ENCODE results near the gene BCL6. TPM values are rescaled to one million over a fixed set of nuclear protein-coding genes. Genes with fewer than 3 reads are reported as not detected.
A peak's percentile ranks its signal among the peaks of the same experiment; 100 is the strongest.

BCL6 gene
- total RNA-seq, 2 experiments from 2014 or later = 13.7 to 14.0 TPM

GRCh38 chr3:187679638-187680396, 65.5 kb downstream of the BCL6 start:
- POLR2A ChIA-PET = interaction anchor here (0.6 to 1.2 kb wide), 2 partner anchors 64 to 353 kb away, joined by 3 read pairs; no protein-coding TSS in a partner anchor
- intact Hi-C loops (cut with micrococcal nuclease) = loop anchor here (1.0 to 10.0 kb wide), 3 partner anchors 63 to 455 kb away; no protein-coding TSS in a partner anchor
- H3K36me3 Mint-ChIP-seq (ENCODE audit: low read depth) = no peaks in the 10 kb centered on the region
- H3K4me1 Mint-ChIP-seq (ENCODE audit: low read depth) = peaks cover 7% of the 10 kb centered on the region
- TF ChIP-seq, protein P1, sequence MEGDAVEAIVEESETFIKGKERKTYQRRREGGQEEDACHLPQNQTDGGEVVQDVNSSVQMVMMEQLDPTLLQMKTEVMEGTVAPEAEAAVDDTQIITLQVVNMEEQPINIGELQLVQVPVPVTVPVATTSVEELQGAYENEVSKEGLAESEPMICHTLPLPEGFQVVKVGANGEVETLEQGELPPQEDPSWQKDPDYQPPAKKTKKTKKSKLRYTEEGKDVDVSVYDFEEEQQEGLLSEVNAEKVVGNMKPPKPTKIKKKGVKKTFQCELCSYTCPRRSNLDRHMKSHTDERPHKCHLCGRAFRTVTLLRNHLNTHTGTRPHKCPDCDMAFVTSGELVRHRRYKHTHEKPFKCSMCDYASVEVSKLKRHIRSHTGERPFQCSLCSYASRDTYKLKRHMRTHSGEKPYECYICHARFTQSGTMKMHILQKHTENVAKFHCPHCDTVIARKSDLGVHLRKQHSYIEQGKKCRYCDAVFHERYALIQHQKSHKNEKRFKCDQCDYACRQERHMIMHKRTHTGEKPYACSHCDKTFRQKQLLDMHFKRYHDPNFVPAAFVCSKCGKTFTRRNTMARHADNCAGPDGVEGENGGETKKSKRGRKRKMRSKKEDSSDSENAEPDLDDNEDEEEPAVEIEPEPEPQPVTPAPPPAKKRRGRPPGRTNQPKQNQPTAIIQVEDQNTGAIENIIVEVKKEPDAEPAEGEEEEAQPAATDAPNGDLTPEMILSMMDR (IDR thresholded peaks at IDR 0.05) = peak; percentile 88
- peaks cover 30% of the 10 kb centered on the region for H3K27me3 Mint-ChIP-seq
- no peaks in the 10 kb centered on the region for H3K9me3 Mint-ChIP-seq
- CTCF ChIA-PET = interaction anchor here (0.5 to 11.5 kb wide), 81 partner anchors 9 to 1361 kb away, joined by 3 to 372 read pairs (median 4); partner anchors contain the start of genes RTP2, RTP4 and SST
- H3K27ac Mint-ChIP-seq = no peak overlapping the region
- no peak overlapping the region for H3K4me3 Mint-ChIP-seq
- DNase-seq = peak; percentile 78
- peak; percentile 70 for ATAC-seq

- POLR2A ChIA-PET = interaction anchor here (0.6 to 1.2 kb wide), 2 partner anchors 63 to 352 kb away, joined by 3 read pairs; no protein-coding TSS in a partner anchor
- Mint-ChIP-seq H3K4me3 (no peak overlapping the region), H3K4me1 (ENCODE audit: low read depth) (peaks cover 2% of the 10 kb centered on the region), H3K9me3 (no peaks in the 10 kb centered on the region), H3K27me3 (peaks cover 38% of the 10 kb centered on the region), H3K27ac (no peak overlapping the region), H3K36me3 (ENCODE audit: low read depth) (no peaks in the 10 kb centered on the region)
- intact Hi-C loops (cut with micrococcal nuclease) = loop anchor here (1.0 to 10.0 kb wide), 3 partner anchors 61 to 454 kb away; no protein-coding TSS in a partner anchor
- CTCF ChIA-PET = interaction anchor here (0.7 to 11.5 kb wide), 62 partner anchors 10 to 1362 kb away, joined by 3 to 372 read pairs (median 5); partner anchors contain the start of genes RTP2, RTP4 and SST
- DNase-seq (peak; percentile 63), ATAC-seq (peak; percentile 56)
- TF ChIP-seq, protein P1 (IDR thresholded peaks at IDR 0.05) = no peak
Measured at GRCh38 chr3:187678726-187679268, 66.5 kb downstream of the BCL6 start.

DNA sequence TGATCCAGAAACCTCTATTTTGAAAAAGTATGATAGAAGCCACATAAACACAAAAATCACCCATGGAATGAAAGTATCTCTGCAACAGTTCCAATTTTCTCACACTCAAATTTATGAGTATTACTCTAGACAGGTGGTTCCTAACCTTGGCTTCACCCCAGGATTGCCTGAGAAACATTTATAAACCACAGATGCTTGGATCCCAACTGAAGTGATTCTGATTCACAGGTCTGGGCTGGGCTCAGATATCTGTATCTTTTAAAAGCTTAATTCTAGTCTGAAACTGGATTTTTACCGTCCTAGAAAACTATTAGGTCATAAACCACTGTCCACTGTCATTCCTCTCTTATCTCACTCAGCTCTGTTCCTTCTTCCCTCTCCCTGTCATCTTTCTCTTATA, 67.7 kb downstream of the BCL6 start:
- CTCF ChIA-PET = interaction anchor here (1.3 to 11.5 kb wide), 8 partner anchors 9 to 458 kb away, joined by 3 to 372 read pairs (median 27); partner anchors contain the start of gene SST
- Mint-ChIP-seq H3K9me3 (no peaks in the 10 kb centered on the region), H3K27me3 (peaks cover 34% of the 10 kb centered on the region), H3K27ac (no peak overlapping the region), H3K4me3 (no peak overlapping the region), H3K4me1 (ENCODE audit: low read depth) (peaks cover 2% of the 10 kb centered on the region), H3K36me3 (ENCODE audit: low read depth) (no peaks in the 10 kb centered on the region)
- POLR2A ChIA-PET = no interaction called here
- TF ChIP-seq, protein P1 (IDR thresholded peaks at IDR 0.05) = no peak
- ATAC-seq = no peak
- no peak for DNase-seq
- intact Hi-C loops (cut with micrococcal nuclease) = loop anchor here (5.0 to 10.0 kb wide), 2 partner anchors 60 to 453 kb away; no protein-coding TSS in a partner anchor

GRCh38 chr3:187673012-187673411, 72.3 kb downstream of the BCL6 start:
- intact Hi-C loops (cut with micrococcal nuclease) = loop anchor here (10.0 kb wide), 1 partner anchor 448 kb away; no protein-coding TSS in a partner anchor
- POLR2A ChIA-PET = no interaction called here
- no peaks in the 10 kb centered on the region for H3K36me3 Mint-ChIP-seq (ENCODE audit: low read depth)
- no peak overlapping the region for H3K27ac Mint-ChIP-seq
- ATAC-seq (no peak), DNase-seq (no peak)
- H3K4me3 Mint-ChIP-seq = no peak overlapping the region
- no peaks in the 10 kb centered on the region for H3K4me1 Mint-ChIP-seq (ENCODE audit: low read depth)
- H3K9me3 Mint-ChIP-seq = no peaks in the 10 kb centered on the region
- TF ChIP-seq, protein P1 (IDR thresholded peaks at IDR 0.05) = no peak
- CTCF ChIA-PET = interaction anchor here (0.9 to 3.8 kb wide), 4 partner anchors 57 to 453 kb away, joined by 3 to 31 read pairs (median 6); no protein-coding TSS in a partner anchor
- peaks cover 46% of the 10 kb centered on the region for H3K27me3 Mint-ChIP-seq

Other genes with a start within 250 kb of the BCL6 start
- not detected for gene SST, start 75.1 kb downstream of the BCL6 start, total RNA-seq
- not detected for gene RTP2, start 42.9 kb downstream of the BCL6 start, total RNA-seq

All from activated CD8-positive, alpha-beta T cell treated with anti-CD3 and anti-CD28 coated beads for 36 hours (primary cell).